A549 (cell line): ENCODE results near the gene FAM221A. TPM values are rescaled to one million over a fixed set of nuclear protein-coding genes. Genes with fewer than 3 reads are reported as not detected.

Source experiments
- ATAC-seq, 2 experiments: fragments of 200-7000 bp in 1 of 2; fragments of >200 bp in 1 of 2; cut with Nextera tagmentation in 1 of 2; cut with Tn5 transposase in 1 of 2; 3 replicates each; pipeline versions ENCODE4 v1.8.0 to v1.9.1; 2018 to 2020; ENCODE audit warnings: mild to moderate bottlenecking in 1 of 2, moderate library complexity in 1 of 2
- CTCF ChIA-PET: fragments of 300-600 bp; sonication (Branson Sonifier 250); formaldehyde crosslinking; extraction: SDS; loops from one replicate; lab custom pipeline; 2021; ENCODE audit warnings: antibody characterized with exemption, inconsistent platforms; lab: Yijun Ruan, JAX
- POLR2A ChIA-PET: fragments of 350-600 bp; formaldehyde crosslinking; extraction: SDS; loops from one replicate; lab custom pipeline; 2021; ENCODE audit warnings: antibody characterized with exemption, inconsistent platforms; lab: Yijun Ruan, JAX
- DNase-seq, 2 experiments: peaks; one replicate each; pipeline versions ENCODE4 v3.0.0 to v3.0.0-alpha.2; 2011 to 2016; ENCODE audit warnings: low read depth in 1 of 2, low spot score in 1 of 2
- FAIRE-seq: peaks from 2 replicates; lab custom pipeline; 2011; peaks lifted over from hg19 to GRCh38; lab: Jason Lieb, UNC
- H3K27ac ChIP-seq, 2 experiments: fragments of >200 bp; sonication (Bioruptor Twin); formaldehyde crosslinking; 3 replicates each; pipeline ENCODE4 v1.5.1; 2016 to 2017
- H3K4me1 ChIP-seq: fragments of >200 bp; sonication (Bioruptor Twin); formaldehyde crosslinking; 3 replicates; pipeline ENCODE4 v1.6.1; 2016
- H3K4me2 ChIP-seq: fragments of >200 bp; sonication (Bioruptor Twin); formaldehyde crosslinking; 3 replicates; pipeline ENCODE4 v1.6.1; 2016
- H3K4me3 ChIP-seq: fragments of >200 bp; sonication (Bioruptor Twin); formaldehyde crosslinking; 3 replicates; pipeline ENCODE4 v1.5.1; 2016
- H3K9me3 ChIP-seq: fragments of >200 bp; sonication (Bioruptor Twin); formaldehyde crosslinking; 3 replicates; pipeline ENCODE4 v1.6.1; 2016
- BCL3 ChIP-seq: fragments of >200 bp; sonication (Bioruptor Twin); formaldehyde crosslinking; IDR thresholded peaks from 3 replicates; pipeline ENCODE4 v1.6.1; 2016
- BHLHE40 ChIP-seq: IDR thresholded peaks from 2 replicates; pipeline ENCODE4 v1.6.1; 2012; ENCODE audit warnings: low read depth, low read length, inconsistent platforms
- CBX2 ChIP-seq: fragments of 200-600 bp; sonication (generic); IDR thresholded peaks from 2 replicates; pipeline ENCODE4 v1.6.1; 2016; ENCODE audit warnings: low read depth, mild to moderate bottlenecking, borderline replicate concordance
- CBX8 ChIP-seq: fragments of 200-600 bp; sonication (generic); IDR thresholded peaks from 2 replicates; pipeline ENCODE4 v1.6.1; 2016
- FOSL2 ChIP-seq, 2 experiments: fragments of 450-650 bp in 1 of 2; fragments of >200 bp in 1 of 2; sonication (Bioruptor Twin) in 1 of 2; formaldehyde crosslinking; IDR thresholded peaks; 2 replicates each; pipeline versions ENCODE4 v1.5.0 to v1.6.1; 2016 to 2020; ENCODE audit warnings: mild to moderate bottlenecking in 1 of 2, moderate library complexity in 1 of 2
- GATA3 ChIP-seq: IDR thresholded peaks from 2 replicates; pipeline ENCODE4 v1.6.1; 2012; ENCODE audit warnings: borderline replicate concordance
- HDAC2 ChIP-seq: fragments of 200-600 bp; sonication (generic); IDR thresholded peaks from 2 replicates; pipeline ENCODE4 v1.6.1; 2016
- HES2 ChIP-seq: fragments of >200 bp; sonication (Bioruptor Twin); formaldehyde crosslinking; IDR thresholded peaks from 2 replicates; pipeline ENCODE4 v1.6.1; 2016
- HMGXB4 ChIP-seq: fragments of 250-450 bp; sonication (Bioruptor Pico); IDR thresholded peaks from 2 replicates; pipeline ENCODE4 v1.5.0; 2021; ENCODE audit warnings: mild to moderate bottlenecking, moderate library complexity, borderline replicate concordance
- HOXB13 ChIP-seq: fragments of 250-450 bp; sonication (Bioruptor Pico); IDR thresholded peaks from 2 replicates; pipeline ENCODE4 v1.5.0; 2020; ENCODE audit warnings: low read depth, mild to moderate bottlenecking, moderate library complexity
- HOXB5 ChIP-seq: fragments of 250-450 bp; sonication (Bioruptor Pico); IDR thresholded peaks from 2 replicates; pipeline ENCODE4 v1.5.0; 2020; ENCODE audit warnings: mild to moderate bottlenecking, moderate library complexity
- JUN ChIP-seq, 2 experiments: fragments of >200 bp; sonication (Bioruptor Twin); formaldehyde crosslinking; IDR thresholded peaks; 2 replicates in 1 of 2; 3 replicates in 1 of 2; pipeline ENCODE4 v1.6.1; 2016 to 2017
- JUNB ChIP-seq: fragments of >200 bp; sonication (Bioruptor Twin); formaldehyde crosslinking; IDR thresholded peaks from 2 replicates; pipeline ENCODE4 v1.6.1; 2016
- KDM1A ChIP-seq: fragments of 200-600 bp; sonication (generic); IDR thresholded peaks from 2 replicates; pipeline ENCODE4 v1.6.1; 2016; ENCODE audit warnings: low read depth, mild to moderate bottlenecking
- KDM5A ChIP-seq: fragments of 200-600 bp; sonication (generic); IDR thresholded peaks from 2 replicates; pipeline ENCODE4 v1.6.1; 2016; ENCODE audit warnings: antibody characterized with exemption, mild to moderate bottlenecking
- MAZ ChIP-seq: fragments of 150-350 bp; IDR thresholded peaks from 2 replicates; pipeline ENCODE4 v1.6.1; 2014; ENCODE audit warnings: antibody characterized with exemption, low read depth, low read length, borderline replicate concordance
- NFE2L2 ChIP-seq: fragments of 150-350 bp; conservative IDR thresholded peaks from 2 replicates; pipeline ENCODE4 v1.6.1; 2014; ENCODE audit warnings: low read length
- PBX3 ChIP-seq: IDR thresholded peaks from 2 replicates; pipeline ENCODE4 v1.6.1; 2012
- RFX5 ChIP-seq: fragments of 450-650 bp; IDR thresholded peaks from 2 replicates; pipeline ENCODE4 v1.7.1; 2014; ENCODE audit warnings: antibody characterized with exemption, mild to moderate bottlenecking, moderate library complexity
- RNF2 ChIP-seq: fragments of 200-600 bp; sonication (generic); IDR thresholded peaks from 2 replicates; pipeline ENCODE4 v1.6.1; 2016; ENCODE audit warnings: low read depth, mild to moderate bottlenecking, antibody characterized with exemption, moderate library complexity, borderline replicate concordance
- SREBF2 ChIP-seq: fragments of 450-650 bp; IDR thresholded peaks from 2 replicates; pipeline ENCODE4 v1.6.1; 2014; ENCODE audit warnings: mild to moderate bottlenecking, moderate library complexity
- TP53 ChIP-seq: fragments of 250-450 bp; sonication (Bioruptor Pico); IDR thresholded peaks from 2 replicates; pipeline ENCODE4 v1.5.0; 2021; ENCODE audit warnings: mild to moderate bottlenecking, moderate library complexity
- ZC3H11A ChIP-seq: fragments of 450-650 bp; IDR thresholded peaks from 2 replicates; pipeline ENCODE4 v1.6.1; 2014; ENCODE audit warnings: antibody characterized with exemption, mild to moderate bottlenecking
- ZNF302 ChIP-seq: fragments of 250-450 bp; sonication (Bioruptor Pico); IDR thresholded peaks from 2 replicates; pipeline ENCODE4 v1.9.0; 2021; ENCODE audit warnings: inconsistent platforms, mild to moderate bottlenecking, moderate library complexity
- ZSCAN20 ChIP-seq: fragments of 250-450 bp; sonication (Bioruptor Pico); IDR thresholded peaks from 2 replicates; pipeline ENCODE4 v1.8.0; 2022; ENCODE audit warnings: mild to moderate bottlenecking, moderate library complexity
- WGBS: methylation state at CpG from one replicate; pipeline ENCODE4 v1.1.6; 2017; ENCODE audit errors: missing lambda C conversion rate; 5-methylcytosine and 5-hydroxymethylcytosine counted together
- polyA plus RNA-seq, 4 experiments: library from polyadenylated mRNA; depleted of rRNA in 3 of 4; stranded (reverse); fragments of >200 nt; fragmentation: RNase III in 1 of 4; extraction: RNeasy Plus Mini Kit Qiagen cat#74134 plus additional on column Dnase treatment in 1 of 4; gene quantifications; 2 replicates in 3 of 4; 3 replicates in 1 of 4; pipeline ENCODE4 v1.2.3, GENCODE V29; 2011 to 2017
- TF ChIP-seq, protein P1 (sequence below): IDR thresholded peaks from 2 replicates; pipeline ENCODE4 v1.6.1; 2012; ENCODE audit warnings: low read depth, borderline replicate concordance

The FAM221A gene
- polyA plus RNA-seq, 2 of the 4 experiments (the other 2 are of a cell fraction): 0.94 to 1.8 TPM

- TF ChIP-seq HMGXB4 (CRISPR knock-in tag) (no peak), NFE2L2 (no peak), KDM5A (no peak), ZC3H11A (no peak)
Observed at GRCh38 chr7:23696916-23697441, 17.0 kb downstream of the FAM221A start (continued).

- Histone ChIP-seq H3K4me2 (no peak overlapping the region), H3K4me1 (no peaks in the 10 kb centered on the region), H3K9me3 (no peaks in the 10 kb centered on the region), H3K4me3 (no peak overlapping the region), H3K27ac (no peak overlapping the region)
- no peak for FAIRE-seq
- DNase-seq: no peak
- ChIA-PET POLR2A (no interaction called here), CTCF (interaction anchor here (0.6 to 6.3 kb wide), 7 partner anchors 11 to 156 kb away, joined by 3 to 42 read pairs (median 3); partner anchors contain the start of genes FAM221A and STK31)
- no peak for TF ChIP-seq RFX5
- TF ChIP-seq ZNF302 (CRISPR knock-in tag): no peak
- no peak for TF ChIP-seq JUNB
- no peak for TF ChIP-seq CBX8
- TF ChIP-seq MAZ: no peak
- TF ChIP-seq JUN (IDR thresholded peaks at IDR 0.05): no peak
- no peak for TF ChIP-seq PBX3
- TF ChIP-seq CBX2: no peak
- no peak for TF ChIP-seq BHLHE40
- no peak for TF ChIP-seq HDAC2
- TF ChIP-seq HES2: no peak
- no peak for TF ChIP-seq KDM1A
- 14% methylated on average over 2 of the region's 2 CpGs for WGBS
- no peak for ATAC-seq
Observed at GRCh38 chr7:23698822-23699221, 18.8 kb downstream of the FAM221A start.

DNA sequence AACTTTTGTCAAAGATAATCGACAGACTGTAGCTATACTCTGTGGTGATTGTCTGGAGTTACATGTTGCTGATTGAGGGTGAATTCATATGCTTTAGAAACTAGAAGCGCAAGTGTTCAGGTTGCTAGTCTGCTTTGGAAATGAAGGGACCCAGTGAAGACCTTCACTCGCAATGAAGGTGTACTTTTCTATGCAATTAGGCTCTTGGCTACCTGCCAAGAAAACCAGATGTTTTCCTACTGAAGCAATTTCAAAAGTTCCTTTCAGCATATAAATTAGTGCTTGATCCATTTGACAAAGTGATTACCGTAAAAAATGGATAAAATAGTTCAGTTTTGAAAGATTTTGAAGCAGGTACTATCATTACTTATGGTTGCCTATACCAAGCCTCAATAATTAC, 20.0 kb downstream of the FAM221A start:
- DNase-seq: no peak
- Histone ChIP-seq H3K4me1 (no peaks in the 10 kb centered on the region), H3K4me2 (no peak overlapping the region), H3K27ac (no peak overlapping the region), H3K4me3 (no peak overlapping the region), H3K9me3 (no peaks in the 10 kb centered on the region)
- ChIA-PET POLR2A (no interaction called here), CTCF (interaction anchor here (1.4 to 6.3 kb wide), 2 partner anchors 10 to 154 kb away, joined by 4 to 42 read pairs; partner anchors contain the start of gene STK31)
- TF ChIP-seq, protein P1, sequence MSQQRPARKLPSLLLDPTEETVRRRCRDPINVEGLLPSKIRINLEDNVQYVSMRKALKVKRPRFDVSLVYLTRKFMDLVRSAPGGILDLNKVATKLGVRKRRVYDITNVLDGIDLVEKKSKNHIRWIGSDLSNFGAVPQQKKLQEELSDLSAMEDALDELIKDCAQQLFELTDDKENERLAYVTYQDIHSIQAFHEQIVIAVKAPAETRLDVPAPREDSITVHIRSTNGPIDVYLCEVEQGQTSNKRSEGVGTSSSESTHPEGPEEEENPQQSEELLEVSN: no peak
- TF ChIP-seq HOXB5 (no peak), RNF2 (no peak), SREBF2 (no peak), ZC3H11A (no peak), FOSL2 (IDR thresholded peaks at IDR 0.05) (no peak), FOSL2 (CRISPR knock-in tag; IDR thresholded peaks at IDR 0.05) (no peak), JUNB (no peak), RFX5 (no peak), BCL3 (no peak), ZSCAN20 (CRISPR knock-in tag) (no peak), TP53 (CRISPR knock-in tag) (no peak), HOXB13 (CRISPR knock-in tag) (no peak), GATA3 (no peak)
- no peak for FAIRE-seq
- WGBS: 92% methylated on average over 4 of the region's 4 CpGs
- ATAC-seq: no peak
